Measurements from ENCODE around the gene METTL17.

The METTL17 gene

DNA sequence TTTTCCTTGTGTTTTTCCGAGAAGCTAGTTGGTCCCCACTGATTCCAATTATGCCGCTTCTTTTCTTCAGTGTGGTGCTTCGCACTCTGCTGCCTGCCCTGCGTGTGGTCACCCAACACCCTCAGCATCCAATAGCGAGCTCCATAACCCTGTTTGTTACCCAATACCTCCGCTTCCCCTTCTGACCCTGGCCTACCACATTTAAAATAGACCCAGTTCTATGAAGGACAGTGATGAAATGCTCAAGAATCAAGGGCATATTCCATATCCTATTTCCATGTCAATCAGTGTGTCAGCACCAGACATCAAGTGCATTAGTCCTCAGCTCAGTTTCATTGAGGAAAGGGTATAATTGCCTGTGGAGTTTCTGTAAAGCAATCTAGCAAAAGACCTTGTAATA, 25.5 kb downstream of the METTL17 start:
- DNase-seq (ENCODE audit: extremely low read depth, low read depth), result no peak
- TF ChIP-seq, protein P1, sequence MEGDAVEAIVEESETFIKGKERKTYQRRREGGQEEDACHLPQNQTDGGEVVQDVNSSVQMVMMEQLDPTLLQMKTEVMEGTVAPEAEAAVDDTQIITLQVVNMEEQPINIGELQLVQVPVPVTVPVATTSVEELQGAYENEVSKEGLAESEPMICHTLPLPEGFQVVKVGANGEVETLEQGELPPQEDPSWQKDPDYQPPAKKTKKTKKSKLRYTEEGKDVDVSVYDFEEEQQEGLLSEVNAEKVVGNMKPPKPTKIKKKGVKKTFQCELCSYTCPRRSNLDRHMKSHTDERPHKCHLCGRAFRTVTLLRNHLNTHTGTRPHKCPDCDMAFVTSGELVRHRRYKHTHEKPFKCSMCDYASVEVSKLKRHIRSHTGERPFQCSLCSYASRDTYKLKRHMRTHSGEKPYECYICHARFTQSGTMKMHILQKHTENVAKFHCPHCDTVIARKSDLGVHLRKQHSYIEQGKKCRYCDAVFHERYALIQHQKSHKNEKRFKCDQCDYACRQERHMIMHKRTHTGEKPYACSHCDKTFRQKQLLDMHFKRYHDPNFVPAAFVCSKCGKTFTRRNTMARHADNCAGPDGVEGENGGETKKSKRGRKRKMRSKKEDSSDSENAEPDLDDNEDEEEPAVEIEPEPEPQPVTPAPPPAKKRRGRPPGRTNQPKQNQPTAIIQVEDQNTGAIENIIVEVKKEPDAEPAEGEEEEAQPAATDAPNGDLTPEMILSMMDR (IDR thresholded peaks at IDR 0.05; ENCODE audit: low read depth, low read length), result no peak

- TF ChIP-seq, protein P1 (IDR thresholded peaks at IDR 0.05; ENCODE audit: low read depth, low read length), result no peak
- DNase-seq (ENCODE audit: extremely low read depth, low read depth), result no peak
These were observed 26.8 kb downstream of the METTL17 start for GRCh38 chr14:21016413-21017190.

GRCh38 chr14:21017528-21018245, 27.9 kb downstream of the METTL17 start:
- no peak for DNase-seq (ENCODE audit: extremely low read depth, low read depth)
- TF ChIP-seq, protein P1 (IDR thresholded peaks at IDR 0.05; ENCODE audit: low read depth, low read length), result no peak

DNA sequence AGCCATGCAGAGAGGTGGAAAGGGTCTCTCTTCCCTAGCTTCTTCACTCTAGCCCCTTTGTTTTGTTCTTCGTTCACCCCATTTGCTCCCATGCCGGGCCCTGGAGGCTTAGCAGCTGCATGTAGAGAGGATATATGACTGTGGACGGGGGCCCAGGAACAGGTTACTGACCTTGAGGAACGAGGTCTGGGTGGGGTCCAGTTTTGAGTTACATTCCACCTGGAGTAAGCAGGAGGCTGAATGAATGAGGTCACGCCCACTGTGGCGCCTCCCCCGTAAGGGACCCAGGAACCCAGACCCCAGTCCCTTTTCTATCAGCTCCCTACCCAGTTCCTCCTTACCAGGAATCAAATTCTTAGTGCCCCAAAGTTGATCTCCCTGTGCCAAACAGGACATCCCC, 28.5 kb downstream of the METTL17 start:
- TF ChIP-seq, protein P1 (IDR thresholded peaks at IDR 0.05; ENCODE audit: low read depth, low read length), result no peak
- DNase-seq (ENCODE audit: extremely low read depth, low read depth), result no peak

GRCh38 chr14:21018781-21019180, 29.0 kb downstream of the METTL17 start:
- TF ChIP-seq, protein P1 (IDR thresholded peaks at IDR 0.05; ENCODE audit: low read depth, low read length), result no peak
- DNase-seq (ENCODE audit: extremely low read depth, low read depth), result no peak

- TF ChIP-seq, protein P1 (IDR thresholded peaks at IDR 0.05; ENCODE audit: low read depth, low read length), result no peak
- no peak for DNase-seq (ENCODE audit: extremely low read depth, low read depth)
These were observed 29.6 kb downstream of the METTL17 start for GRCh38 chr14:21019366-21019765.

DNA sequence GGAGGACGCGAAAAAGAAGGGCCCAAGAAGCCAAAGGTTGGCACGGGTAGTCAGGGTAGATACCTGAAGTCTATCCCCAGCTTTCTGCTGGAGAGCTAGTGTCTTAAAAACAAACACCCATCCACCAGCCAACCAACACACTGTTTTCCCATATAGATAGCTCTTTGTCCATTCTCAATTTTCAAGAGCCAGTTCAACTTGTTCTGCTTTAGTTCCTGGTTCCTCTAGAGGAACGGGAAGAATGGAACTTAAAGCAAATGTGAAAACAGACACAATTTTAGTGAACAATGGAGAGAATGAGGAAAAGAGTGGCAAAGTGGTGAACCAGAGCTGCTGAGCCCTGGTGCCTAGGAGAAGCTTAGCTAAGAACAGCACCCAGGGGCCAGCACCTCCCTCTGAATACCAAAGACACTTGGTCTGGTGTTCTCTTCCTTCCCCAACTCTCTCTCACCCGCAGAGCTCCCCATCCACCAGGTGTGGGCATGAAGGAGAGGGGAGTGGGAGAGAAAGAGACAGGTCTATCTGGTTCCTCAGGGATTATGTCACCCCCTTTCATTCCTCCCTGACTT, 31.3 kb downstream of the METTL17 start:
- DNase-seq (ENCODE audit: extremely low read depth, low read depth), result no peak
- TF ChIP-seq, protein P1 (IDR thresholded peaks at IDR 0.05; ENCODE audit: low read depth, low read length), result no peak
